NCI-H1694 treated with DMSO at 0.1 percent for 48 hours (cell line): ENCODE measurements around the gene TCP11L1.

Source experiments
- DNase-seq: peaks from one replicate; lab custom pipeline; 2025; lab: John Stamatoyannopoulos, UW

Gene TCP11L1

GRCh38 chr11:33039274-33040032 is at the start of gene TCP11L1:
Gene TCP11L1, plus strand, starts transcription at chr11:33039572. Its CDS starts 4,202 bp downstream, at chr11:33043774.
- peak; percentile 96 for DNase-seq

- DNase-seq, result no peak
Observed at GRCh38 chr11:32990481-32990880, 48.9 kb upstream of the TCP11L1 start.

- DNase-seq, result no peak
Observed at GRCh38 chr11:32991427-32991826, 47.9 kb upstream of the TCP11L1 start.

GRCh38 chr11:32991898-32992297 is 47.5 kb upstream of the TCP11L1 start:
- DNase-seq, result no peak

- no peak for DNase-seq
Observed at GRCh38 chr11:33000181-33000580, 39.2 kb upstream of the TCP11L1 start.

- DNase-seq, result no peak
Observed at GRCh38 chr11:33001281-33001680, 38.1 kb upstream of the TCP11L1 start.

GRCh38 chr11:33001751-33002542 is 37.4 kb upstream of the TCP11L1 start:
- no peak for DNase-seq

- DNase-seq, result no peak
Observed at GRCh38 chr11:33005175-33005574, 34.2 kb upstream of the TCP11L1 start.

GRCh38 chr11:33006010-33006409 is 33.4 kb upstream of the TCP11L1 start:
- no peak for DNase-seq

GRCh38 chr11:33013755-33014154 is 25.6 kb upstream of the TCP11L1 start:
- no peak for DNase-seq

- DNase-seq, result peak; percentile 59
Observed at GRCh38 chr11:33015621-33016551, 23.5 kb upstream of the TCP11L1 start, which contains the start of gene DEPDC7. Gene DEPDC7, plus strand, starts transcription at chr11:33015878. Its CDS starts 78 bp downstream, at chr11:33015956.

GRCh38 chr11:33016654-33017053 is 22.7 kb upstream of the TCP11L1 start:
- DNase-seq, result no peak

- no peak for DNase-seq
Observed at GRCh38 chr11:33017478-33017877, 21.9 kb upstream of the TCP11L1 start.

- no peak for DNase-seq
Observed at GRCh38 chr11:33017965-33018364, 21.4 kb upstream of the TCP11L1 start.

- DNase-seq, result no peak
Observed at GRCh38 chr11:33018840-33019239, 20.5 kb upstream of the TCP11L1 start.

GRCh38 chr11:33021501-33021900 is 17.9 kb upstream of the TCP11L1 start:
- DNase-seq, result no peak

- DNase-seq, result no peak
Observed at GRCh38 chr11:33021937-33022336, 17.4 kb upstream of the TCP11L1 start.

- DNase-seq, result no peak
Observed at GRCh38 chr11:33025339-33025722, 14.0 kb upstream of the TCP11L1 start.

GRCh38 chr11:33027233-33027632 is 12.1 kb upstream of the TCP11L1 start:
- DNase-seq, result no peak

- no peak for DNase-seq
Observed at GRCh38 chr11:33027846-33028536, 11.4 kb upstream of the TCP11L1 start.

- DNase-seq, result no peak
Observed at GRCh38 chr11:33028537-33028914, 10.8 kb upstream of the TCP11L1 start.
